CD14-positive monocyte (primary cell): ENCODE data around the gene GPR137B. TPM values are rescaled to one million over a fixed set of nuclear protein-coding genes. Genes with fewer than 3 reads are reported as not detected.

ENCODE experiments used
- DNase-seq, 3 donors: peaks; one replicate each; pipeline ENCODE4 v3.0.0-alpha.2; 2011 to 2022
- H2AFZ ChIP-seq: 2 replicates; pipeline ENCODE4 v1.6.0; 2012; ENCODE audit warnings: mild to moderate bottlenecking, low read depth, low read length, inconsistent platforms; ENCODE audit not compliant: insufficient read depth, poor library complexity, severe bottlenecking
- H3K27ac ChIP-seq, 2 donors: 1 replicate in 1 of 2; 2 replicates in 1 of 2; pipeline ENCODE4 v1.5.1; 2012 to 2013; ENCODE audit warnings: low read length in 2 of 2, control low read depth in 1 of 2, inconsistent platforms in 1 of 2, low read depth in 1 of 2, mild to moderate bottlenecking in 1 of 2
- H3K27me3 ChIP-seq, 2 donors: one replicate each; pipeline versions ENCODE4 v1.6.0 to v1.6.1; 2011 to 2013; ENCODE audit warnings: low read length in 2 of 2; ENCODE audit not compliant: control insufficient read depth in 2 of 2, insufficient read depth in 2 of 2
- H3K36me3 ChIP-seq, 2 donors: replicated peaks in 1 of 2; 1 replicate in 1 of 2; 2 replicates in 1 of 2; pipeline versions ENCODE4 v1.5.1 to v1.6.1; 2012 to 2013; ENCODE audit warnings: low read length in 2 of 2, control low read depth in 1 of 2, inconsistent platforms in 1 of 2, mild to moderate bottlenecking in 1 of 2; ENCODE audit not compliant: insufficient read depth in 2 of 2, control insufficient read depth in 1 of 2
- H3K4me1 ChIP-seq, 2 donors: 1 replicate in 1 of 2; 2 replicates in 1 of 2; pipeline versions ENCODE4 v1.5.1 to v1.6.1; 2012 to 2013; ENCODE audit warnings: low read length in 2 of 2, control low read depth in 1 of 2, inconsistent platforms in 1 of 2, mild to moderate bottlenecking in 1 of 2, moderate library complexity in 1 of 2; ENCODE audit not compliant: insufficient read depth in 2 of 2, control insufficient read depth in 1 of 2
- H3K4me2 ChIP-seq: replicated peaks from 2 replicates; pipeline ENCODE3; 2012; ENCODE audit warnings: low read length, moderate library complexity, mild to moderate bottlenecking; ENCODE audit not compliant: poor library complexity, severe bottlenecking; ENCODE audit errors: extremely low read depth
- H3K4me3 ChIP-seq, 3 experiments: fragments of 200-600 bp in 1 of 3; sonication (generic) in 1 of 3; replicated peaks in 1 of 3; 1 replicate in 2 of 3; 2 replicates in 1 of 3; pipeline ENCODE4 v1.5.1; 2011 to 2013; ENCODE audit warnings: low read length in 3 of 3, mild to moderate bottlenecking in 3 of 3, control low read depth in 2 of 3, low read depth in 2 of 3, inconsistent platforms in 1 of 3, moderate library complexity in 1 of 3
- H3K79me2 ChIP-seq: 2 replicates; pipeline ENCODE4 v1.6.0; 2012; ENCODE audit warnings: mild to moderate bottlenecking, control low read depth, inconsistent platforms, low read length, moderate library complexity; ENCODE audit not compliant: insufficient read depth
- H3K9ac ChIP-seq: 2 replicates; pipeline ENCODE4 v1.6.0; 2017; ENCODE audit warnings: low read length, mild to moderate bottlenecking; ENCODE audit not compliant: insufficient read depth, poor library complexity, severe bottlenecking
- H3K9me3 ChIP-seq, 2 donors: replicated peaks in 1 of 2; 1 replicate in 1 of 2; 2 replicates in 1 of 2; pipeline versions ENCODE4 v1.5.1 to v1.6.1; 2012 to 2013; ENCODE audit warnings: low read length in 2 of 2, control low read depth in 1 of 2; ENCODE audit not compliant: control insufficient read depth in 1 of 2, insufficient read depth in 1 of 2
- H4K20me1 ChIP-seq: 2 replicates; pipeline ENCODE4 v1.6.0; 2012; ENCODE audit warnings: mild to moderate bottlenecking, low read length, control low read depth, moderate library complexity; ENCODE audit not compliant: insufficient read depth
- H3K27ac Mint-ChIP-seq, 7 donors: one replicate each; pipeline ENCODE4 v1.8.0; 2020; ENCODE audit warnings: mild to moderate bottlenecking in 7 of 7, mixed read lengths in 7 of 7, moderate library complexity in 6 of 7, inconsistent platforms in 2 of 7
- H3K27me3 Mint-ChIP-seq, 3 donors: one replicate each; pipeline ENCODE4 v1.8.0; 2021 to 2022; ENCODE audit warnings: low read depth in 3 of 3, mild to moderate bottlenecking in 3 of 3, mixed read lengths in 3 of 3, moderate library complexity in 3 of 3, inconsistent platforms in 1 of 3
- H3K36me3 Mint-ChIP-seq, 2 donors: one replicate each; pipeline ENCODE4 v1.8.0; 2020; ENCODE audit warnings: mixed read lengths in 2 of 2, inconsistent platforms in 1 of 2, mild to moderate bottlenecking in 1 of 2
- H3K4me1 Mint-ChIP-seq: one replicate; pipeline ENCODE4 v1.8.0; 2020; ENCODE audit warnings: mild to moderate bottlenecking, mixed read lengths
- H3K4me3 Mint-ChIP-seq, 2 donors: one replicate each; pipeline ENCODE4 v1.8.0; 2020; ENCODE audit warnings: mild to moderate bottlenecking in 2 of 2, mixed read lengths in 2 of 2, moderate library complexity in 1 of 2
- H3K9me3 Mint-ChIP-seq, 7 donors: one replicate each; pipeline ENCODE4 v1.8.0; 2020 to 2022; ENCODE audit warnings: mixed read lengths in 7 of 7, mild to moderate bottlenecking in 6 of 7, moderate library complexity in 6 of 7, inconsistent platforms in 2 of 7
- WGBS: methylation state at CpG from one replicate; pipeline ENCODE4 v1.1.5; 2013; ENCODE audit warnings: missing lambda C conversion rate; ENCODE audit not compliant: insufficient coverage; 5-methylcytosine and 5-hydroxymethylcytosine counted together
- intact Hi-C, 2 donors: fragments of 100-400 bp; cut with micrococcal nuclease; formaldehyde crosslinking; loops; one replicate each; pipeline versions ENCODE4 v1.15.0 to v1.15.1; 2023
- polyA plus RNA-seq, 3 donors: library from polyadenylated mRNA; depleted of rRNA in 1 of 3; unstranded in 2 of 3; stranded (reverse) in 1 of 3; fragments of 300-500 nt in 2 of 3; fragments of >200 nt in 1 of 3; fragmentation: Illumina TruSeq in 2 of 3; gene quantifications; 1 replicate in 2 of 3; 2 replicates in 1 of 3; pipeline ENCODE4 v1.2.3, GENCODE V29; 2012 to 2021
- TF ChIP-seq, protein P1 (sequence below): fragments of 200-600 bp; IDR thresholded peaks from one replicate; pipeline ENCODE4 v1.8.0; 2022; ENCODE audit warnings: antibody characterized with exemption, mild to moderate bottlenecking

GPR137B gene
- polyA plus RNA-seq, 3 donors: 7.5 to 10.8 (median 8.7) TPM

DNA sequence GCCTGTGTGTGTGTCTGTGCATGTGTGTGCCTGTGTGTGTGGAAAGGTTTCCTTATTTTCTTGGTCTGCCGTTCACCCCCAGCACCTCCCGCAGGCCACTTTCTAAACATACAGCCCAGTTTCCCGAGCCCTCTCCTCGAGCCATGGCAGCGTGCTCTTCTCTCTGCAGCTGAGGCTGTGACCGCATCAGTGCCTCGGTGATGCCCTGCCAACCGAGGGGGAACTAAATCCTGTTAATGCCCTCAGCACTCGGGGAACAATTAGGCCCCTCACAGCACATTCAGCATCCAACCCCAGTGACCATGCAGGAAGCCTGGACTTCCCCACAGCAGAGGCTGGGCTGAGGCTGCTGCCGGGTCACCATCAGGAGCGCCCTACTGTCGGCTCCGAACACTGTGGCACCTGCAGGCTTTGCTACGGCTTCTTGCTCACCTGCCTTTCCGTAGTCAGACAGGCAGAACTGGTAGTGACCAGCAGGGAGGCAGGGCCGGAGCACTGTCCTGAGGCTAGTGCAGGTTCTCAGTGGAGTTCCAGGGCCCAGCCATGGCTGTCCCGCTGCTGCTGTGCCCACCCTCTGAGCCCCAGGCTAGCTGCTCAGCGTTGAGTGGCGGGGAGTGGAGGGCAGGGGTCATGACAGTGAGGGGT is 8.1 kb downstream of the GPR137B start:
- peaks cover 0 to 2% (median 0%) of the 10 kb centered on the region in 3 donors for H3K27me3 Mint-ChIP-seq
- WGBS: 88% methylated on average over 16 of the region's 19 CpGs
- H3K27ac Mint-ChIP-seq: peak overlapping the region in 1 of 7 donors; percentile 44
- no peak overlapping the region for H3K4me2 ChIP-seq
- peaks cover 23% of the 10 kb centered on the region for H3K4me1 Mint-ChIP-seq
- no peak overlapping the region for H3K27ac ChIP-seq
- no peaks in the 10 kb centered on the region for H3K9me3 Mint-ChIP-seq
- peaks cover 91% of the 10 kb centered on the region for H4K20me1 ChIP-seq
- H3K4me1 ChIP-seq: peaks cover 3 to 9% of the 10 kb centered on the region in 2 donors
- H3K36me3 ChIP-seq: peaks cover 2 to 8% of the 10 kb centered on the region in 2 donors
- H2AFZ ChIP-seq: no peak overlapping the region
- no peak overlapping the region for H3K4me3 ChIP-seq
- intact Hi-C loops: no loop called here
- peaks cover 7 to 22% of the 10 kb centered on the region in 2 donors for H3K36me3 Mint-ChIP-seq
- peaks cover 36% of the 10 kb centered on the region for H3K79me2 ChIP-seq
- H3K9me3 ChIP-seq: no peaks in the 10 kb centered on the region
- no peaks in the 10 kb centered on the region for H3K27me3 ChIP-seq
- H3K9ac ChIP-seq: no peak overlapping the region
- TF ChIP-seq, protein P1, sequence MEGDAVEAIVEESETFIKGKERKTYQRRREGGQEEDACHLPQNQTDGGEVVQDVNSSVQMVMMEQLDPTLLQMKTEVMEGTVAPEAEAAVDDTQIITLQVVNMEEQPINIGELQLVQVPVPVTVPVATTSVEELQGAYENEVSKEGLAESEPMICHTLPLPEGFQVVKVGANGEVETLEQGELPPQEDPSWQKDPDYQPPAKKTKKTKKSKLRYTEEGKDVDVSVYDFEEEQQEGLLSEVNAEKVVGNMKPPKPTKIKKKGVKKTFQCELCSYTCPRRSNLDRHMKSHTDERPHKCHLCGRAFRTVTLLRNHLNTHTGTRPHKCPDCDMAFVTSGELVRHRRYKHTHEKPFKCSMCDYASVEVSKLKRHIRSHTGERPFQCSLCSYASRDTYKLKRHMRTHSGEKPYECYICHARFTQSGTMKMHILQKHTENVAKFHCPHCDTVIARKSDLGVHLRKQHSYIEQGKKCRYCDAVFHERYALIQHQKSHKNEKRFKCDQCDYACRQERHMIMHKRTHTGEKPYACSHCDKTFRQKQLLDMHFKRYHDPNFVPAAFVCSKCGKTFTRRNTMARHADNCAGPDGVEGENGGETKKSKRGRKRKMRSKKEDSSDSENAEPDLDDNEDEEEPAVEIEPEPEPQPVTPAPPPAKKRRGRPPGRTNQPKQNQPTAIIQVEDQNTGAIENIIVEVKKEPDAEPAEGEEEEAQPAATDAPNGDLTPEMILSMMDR: no peak
- no peak for DNase-seq
- H3K4me3 Mint-ChIP-seq: no peak overlapping the region

- peak overlapping the region in 1 of 7 donors; percentile 44 for H3K27ac Mint-ChIP-seq
- H3K4me2 ChIP-seq: no peak overlapping the region
- intact Hi-C loops: no loop called here
Measured at GRCh38 chr1:236150986-236151385, 8.6 kb downstream of the GPR137B start.

More at GRCh38 chr1:236150986-236151385, 8.6 kb downstream of the GPR137B start:
- Histone ChIP-seq H3K4me3 (no peak overlapping the region), H2AFZ (no peak overlapping the region), H3K9ac (no peak overlapping the region), H3K9me3 (no peaks in the 10 kb centered on the region), H3K36me3 (peaks cover 2 to 6% of the 10 kb centered on the region in 2 donors), H3K27me3 (no peaks in the 10 kb centered on the region), H3K4me1 (peaks cover 5 to 10% of the 10 kb centered on the region in 2 donors), H3K27ac (no peak overlapping the region), H3K79me2 (peaks cover 36% of the 10 kb centered on the region), H4K20me1 (peaks cover 93% of the 10 kb centered on the region)
- H3K4me3 Mint-ChIP-seq: no peak overlapping the region
- peaks cover 28% of the 10 kb centered on the region for H3K4me1 Mint-ChIP-seq
- TF ChIP-seq, protein P1: no peak
- H3K27me3 Mint-ChIP-seq: no peaks in the 10 kb centered on the region
- 84% methylated on average over 4 of the region's 5 CpGs for WGBS
- no peaks in the 10 kb centered on the region for H3K9me3 Mint-ChIP-seq
- DNase-seq: no peak
- peaks cover 3 to 21% of the 10 kb centered on the region in 2 donors for H3K36me3 Mint-ChIP-seq
